ENCODE results near the gene YIF1A. TPM values are rescaled to one million over a fixed set of nuclear protein-coding genes. Genes with fewer than 3 reads are reported as not detected.

The YIF1A gene
- 100 to 1,000 TPM in 4 of 9 donors, 10 to 100 TPM in 5; 69.7 to 154 (median 93.1) TPM for total RNA-seq
- 100 to 1,000 TPM in 2 of 3 donors, 10 to 100 TPM in 1; 97.9 to 129 (median 104) TPM for polyA plus RNA-seq
- long read RNA-seq, donor 1, transcript YIF1A-209 (3 exons, 540 nt) = minor isoform, 7 of 93 reads
- long read RNA-seq, donor 1, transcript YIF1A-203 (8 exons, 1,124 nt) = major isoform, 57 of 93 reads
- long read RNA-seq, donor 1, partial matches to known transcripts = 20 of 93 reads
- long read RNA-seq, donor 1, other reads (novel, unspliced or antisense) = 5 of 93 reads
- long read RNA-seq, donor 2, transcript YIF1A-203 (8 exons, 1,124 nt) = major isoform, 35 of 48 reads
- long read RNA-seq, donor 2, partial matches to known transcripts = 6 of 48 reads
- long read RNA-seq, donor 2, other reads (novel, unspliced or antisense) = 0 of 48 reads
- long read RNA-seq, donor 3, transcript YIF1A-203 (8 exons, 1,124 nt) = major isoform, 34 of 41 reads
- long read RNA-seq, donor 3, partial matches to known transcripts = 0 of 41 reads
- long read RNA-seq, donor 3, other reads (novel, unspliced or antisense) = 0 of 41 reads
- long read RNA-seq, donor 4, transcript YIF1A-203 (8 exons, 1,124 nt) = major isoform, 125 of 135 reads
- long read RNA-seq, donor 4, partial matches to known transcripts = 5 of 135 reads
- long read RNA-seq, donor 4, other reads (novel, unspliced or antisense) = 5 of 135 reads
- long read RNA-seq, donor 5, transcript YIF1A-203 (8 exons, 1,124 nt) = major isoform, 140 of 157 reads
- long read RNA-seq, donor 5, partial matches to known transcripts = 3 of 157 reads
- long read RNA-seq, donor 5, other reads (novel, unspliced or antisense) = 11 of 157 reads
- long read RNA-seq, donor 6, transcript YIF1A-203 (8 exons, 1,124 nt) = major isoform, 64 of 78 reads
- long read RNA-seq, donor 6, partial matches to known transcripts = 7 of 78 reads
- long read RNA-seq, donor 6, other reads (novel, unspliced or antisense) = 5 of 78 reads
- long read RNA-seq, donor 7, transcript YIF1A-203 (8 exons, 1,124 nt) = major isoform, 23 of 42 reads
- long read RNA-seq, donor 7, transcript YIF1A-209 (3 exons, 540 nt) = minor isoform, 6 of 42 reads
- long read RNA-seq, donor 7, partial matches to known transcripts = 7 of 42 reads
- long read RNA-seq, donor 7, other reads (novel, unspliced or antisense) = 0 of 42 reads
- long read RNA-seq, donor 8, transcript YIF1A-209 (3 exons, 540 nt) = minor isoform, 8 of 85 reads
- long read RNA-seq, donor 8, transcript YIF1A-203 (8 exons, 1,124 nt) = major isoform, 57 of 85 reads
- long read RNA-seq, donor 8, partial matches to known transcripts = 13 of 85 reads
- long read RNA-seq, donor 8, other reads (novel, unspliced or antisense) = 0 of 85 reads
- long read RNA-seq, donor 9, transcript YIF1A-203 (8 exons, 1,124 nt) = major isoform, 26 of 31 reads
- long read RNA-seq, donor 9, partial matches to known transcripts = 0 of 31 reads
- long read RNA-seq, donor 9, other reads (novel, unspliced or antisense) = 0 of 31 reads
- long read RNA-seq, donor 10, transcript YIF1A-203 (8 exons, 1,124 nt) = major isoform, 31 of 43 reads
- long read RNA-seq, donor 10, partial matches to known transcripts = 5 of 43 reads
- long read RNA-seq, donor 10, other reads (novel, unspliced or antisense) = 0 of 43 reads

GRCh38 chr11:66288671-66289547 is at the start of gene YIF1A:
Gene YIF1A, minus strand, starts transcription at chr11:66289143. Its CDS starts 158 bp downstream, at chr11:66288985.
- H3K4me1 ChIP-seq (replicated peaks in 1 of 2) = peaks cover 12 to 40% of the 10 kb centered on the region in 2 donors
- 0 to 1% (median 0%) methylated on average over 16 to 87 of the region's 87 CpGs for WGBS, 4 donors
- peak within 1 kb of the TSS; percentile 78 to 93 (median 90) for H3K27ac ChIP-seq
- H3K36me3 ChIP-seq (replicated peaks in 1 of 2) = no peaks in the 10 kb centered on the region
- peaks cover 8% of the 10 kb centered on the region for H3K27me3 ChIP-seq
- DNase-seq = peak; percentile 98 to 100 (median 99)
- TF ChIP-seq POLR2A (IDR thresholded peaks at IDR 0.05) (peak; percentile 88 to 91), CTCF (IDR thresholded peaks at IDR 0.05) (peak in 1 of 6 experiments; percentile 8)
- peak within 1 kb of the TSS; percentile 33 to 74 (median 66) for H3K4me3 ChIP-seq
- no peaks in the 10 kb centered on the region for H3K9me3 ChIP-seq (replicated peaks in 1 of 3)
- intact Hi-C loops (cut with DNase I) = loop anchor here in 1 of 2 donors (10.0 kb wide), 1 partner anchor 64 kb away; no protein-coding TSS in a partner anchor

- Histone ChIP-seq H3K4me3 (no peak overlapping the region), H3K27me3 (no peaks in the 10 kb centered on the region), H3K9me3 (replicated peaks in 1 of 3) (no peaks in the 10 kb centered on the region), H3K4me1 (replicated peaks in 1 of 2) (peaks cover 10 to 22% of the 10 kb centered on the region in 2 donors), H3K27ac (peak overlapping the region in 2 of 5 donors; percentile 78 to 87), H3K36me3 (replicated peaks in 1 of 2) (peaks cover 0 to 41% of the 10 kb centered on the region in 2 donors)
- DNase-seq = peak in 1 of 7 donors; percentile 15
- intact Hi-C loops (cut with DNase I) = no loop called here
- 62 to 79% (median 72%) methylated on average over 5 to 18 of the region's 18 CpGs for WGBS, 4 donors
- TF ChIP-seq CTCF (IDR thresholded peaks at IDR 0.05) (no peak), POLR2A (IDR thresholded peaks at IDR 0.05) (no peak)
Observed at GRCh38 chr11:66337103-66337899, 48.4 kb upstream of the YIF1A start.

Measured in adrenal gland (tissue), 19 donors.